Natural killer cell (primary cell): ENCODE measurements around the gene TNFSF8. TPM values are rescaled to one million over a fixed set of nuclear protein-coding genes. Genes with fewer than 3 reads are reported as not detected.

Experiments
- ATAC-seq, 3 donors: fragments of 150-1000 bp in 2 of 3; fragments of 200-7000 bp in 1 of 3; cut with Tn5 transposase; 1 replicate in 1 of 3; 2 replicates in 2 of 3; pipeline ENCODE4 v1.10.0; 2021; ENCODE audit warnings: mild to moderate bottlenecking in 2 of 3, moderate library complexity in 2 of 3
- DNase-seq, 2 donors: peaks; one replicate each; pipeline versions ENCODE4 v3.0.0 to v3.0.0-alpha.2; 2013 to 2021; ENCODE audit warnings: mixed read lengths in 1 of 2
- H3K27ac ChIP-seq: one replicate; pipeline ENCODE4 v1.5.1; 2013; ENCODE audit warnings: mild to moderate bottlenecking, low read length
- H3K27me3 ChIP-seq: one replicate; pipeline ENCODE4 v1.6.1; 2013; ENCODE audit warnings: low read length; ENCODE audit not compliant: control insufficient read depth, insufficient read depth
- H3K36me3 ChIP-seq: one replicate; pipeline ENCODE4 v1.6.1; 2013; ENCODE audit warnings: low read length; ENCODE audit not compliant: control insufficient read depth, insufficient read depth
- H3K4me1 ChIP-seq: one replicate; pipeline ENCODE4 v1.6.1; 2013; ENCODE audit warnings: low read length; ENCODE audit not compliant: control insufficient read depth, insufficient read depth
- H3K4me3 ChIP-seq: one replicate; pipeline ENCODE4 v1.5.1; 2013; ENCODE audit warnings: low read length
- H3K9me3 ChIP-seq: one replicate; pipeline ENCODE4 v1.6.1; 2013; ENCODE audit warnings: low read length; ENCODE audit not compliant: control insufficient read depth, insufficient read depth
- H3K27ac Mint-ChIP-seq, 2 donors: one replicate each; pipeline ENCODE4 v1.8.0; 2022; ENCODE audit warnings: mild to moderate bottlenecking in 2 of 2, mixed read lengths in 2 of 2, moderate library complexity in 1 of 2
- H3K27me3 Mint-ChIP-seq, 2 donors: one replicate each; pipeline ENCODE4 v1.8.0; 2022; ENCODE audit warnings: low read depth in 2 of 2, mixed read lengths in 2 of 2
- H3K36me3 Mint-ChIP-seq: one replicate; pipeline ENCODE4 v1.8.0; 2022; ENCODE audit warnings: mixed read lengths
- H3K4me1 Mint-ChIP-seq, 2 donors: one replicate each; pipeline ENCODE4 v1.8.0; 2022; ENCODE audit warnings: mixed read lengths in 2 of 2
- H3K4me3 Mint-ChIP-seq: one replicate; pipeline ENCODE4 v1.8.0; 2022; ENCODE audit warnings: mild to moderate bottlenecking, moderate library complexity, mixed read lengths
- H3K9me3 Mint-ChIP-seq, 2 donors: one replicate each; pipeline ENCODE4 v1.8.0; 2022; ENCODE audit warnings: mixed read lengths in 2 of 2
- CTCF ChIP-seq: fragments of 200-600 bp; IDR thresholded peaks from one replicate; pipeline ENCODE4 v1.8.0; 2022; ENCODE audit warnings: antibody characterized with exemption
- WGBS: methylation state at CpG from one replicate; pipeline ENCODE4 v1.1.7; 2013; ENCODE audit warnings: missing lambda C conversion rate; ENCODE audit not compliant: insufficient coverage; 5-methylcytosine and 5-hydroxymethylcytosine counted together
- intact Hi-C: fragments of 100-400 bp; cut with micrococcal nuclease; formaldehyde crosslinking; loops from one replicate; pipeline ENCODE4 v1.14.2; 2022
- total RNA-seq, 4 donors: library from RNA; stranded (reverse); fragments of 120-200 nt in 1 of 4; gene quantifications; one replicate each; pipeline versions ENCODE4 v1.2.3 to v1.2.4, GENCODE V29; 2013 to 2022

The TNFSF8 gene
- total RNA-seq, 3 donors from 2014 or later (not counting 1 experiment from before 2014, with no cell fraction given): 4.2 to 6.0 (median 4.8) TPM

GRCh38 chr9:114905170-114905940 is 25.0 kb downstream of the TNFSF8 start:
- Mint-ChIP-seq H3K27me3 (no peaks in the 10 kb centered on the region), H3K9me3 (no peaks in the 10 kb centered on the region), H3K4me3 (no peak overlapping the region), H3K27ac (no peak overlapping the region), H3K4me1 (peaks cover 38 to 72% of the 10 kb centered on the region in 2 donors), H3K36me3 (no peaks in the 10 kb centered on the region)
- H3K27me3 ChIP-seq: no peaks in the 10 kb centered on the region
- ATAC-seq (no peak), DNase-seq (no peak)
- intact Hi-C loops: loop anchor here (5.0 kb wide), 1 partner anchor 107 kb away; no protein-coding TSS in a partner anchor
- H3K27ac ChIP-seq: no peak overlapping the region
- H3K4me1 ChIP-seq: peaks cover 59% of the 10 kb centered on the region
- H3K9me3 ChIP-seq: no peaks in the 10 kb centered on the region
- no peak overlapping the region for H3K4me3 ChIP-seq
- no peak for TF ChIP-seq CTCF
- peaks cover 3% of the 10 kb centered on the region for H3K36me3 ChIP-seq
- WGBS: over 99% methylated on average over 5 of the region's 7 CpGs

DNA sequence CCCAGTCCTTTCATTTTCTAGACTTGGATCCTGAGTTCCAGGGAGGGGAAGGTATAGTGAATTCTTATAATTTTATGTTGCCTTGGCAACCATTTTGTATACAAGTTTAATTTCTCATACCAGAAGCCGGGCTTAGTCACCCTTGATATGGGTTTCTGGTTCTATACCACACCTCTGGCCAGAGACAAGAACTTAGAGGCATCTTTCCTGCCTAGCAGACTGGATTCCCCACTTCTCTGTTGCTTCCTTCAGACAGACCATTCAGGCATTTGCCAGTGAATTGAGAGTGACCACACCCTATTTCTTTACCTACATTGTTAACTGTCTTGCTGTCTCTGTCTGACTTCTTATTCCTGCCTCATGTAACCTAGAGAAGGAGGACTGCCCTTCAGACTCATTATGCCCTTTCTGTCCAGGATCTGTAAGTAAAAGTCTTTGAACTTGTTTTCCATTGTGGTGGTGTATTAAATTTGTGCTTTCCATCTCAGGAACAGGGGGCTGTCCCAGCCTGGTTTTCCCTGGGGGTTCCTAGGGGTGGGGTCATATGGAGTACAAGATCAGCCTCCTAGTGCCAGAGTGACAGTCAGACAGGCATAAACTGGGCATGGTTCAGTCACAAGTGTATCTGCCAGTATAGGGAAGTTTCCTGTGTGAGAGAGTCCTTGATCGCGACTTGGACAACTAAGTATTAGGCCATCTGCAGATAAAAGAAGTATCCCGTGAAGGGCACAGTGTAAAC is 27.4 kb downstream of the TNFSF8 start:
- intact Hi-C loops: loop anchor here (2.0 kb wide), 1 partner anchor 26 kb away; no protein-coding TSS in a partner anchor
- H3K4me3 Mint-ChIP-seq: peak overlapping the region; percentile 82
- H3K4me1 Mint-ChIP-seq: peaks cover 14 to 49% of the 10 kb centered on the region in 2 donors

GRCh38 chr9:114900942-114901802 is 29.2 kb downstream of the TNFSF8 start:
- Histone ChIP-seq H3K4me3 (no peak overlapping the region), H3K27ac (no peak overlapping the region), H3K4me1 (peaks cover 56% of the 10 kb centered on the region), H3K9me3 (no peaks in the 10 kb centered on the region), H3K36me3 (peaks cover 3% of the 10 kb centered on the region), H3K27me3 (no peaks in the 10 kb centered on the region)
- intact Hi-C loops: no loop called here
- DNase-seq (no peak), ATAC-seq (no peak)
- 67% methylated on average over 1 of the region's 1 CpG for WGBS
- peak overlapping the region in 1 of 2 donors; percentile 85 for H3K27ac Mint-ChIP-seq
- no peak for TF ChIP-seq CTCF
- no peaks in the 10 kb centered on the region for H3K27me3 Mint-ChIP-seq
- no peak overlapping the region for H3K4me3 Mint-ChIP-seq
- no peaks in the 10 kb centered on the region for H3K36me3 Mint-ChIP-seq
- no peaks in the 10 kb centered on the region for H3K9me3 Mint-ChIP-seq
- peaks cover 0 to 35% of the 10 kb centered on the region in 2 donors for H3K4me1 Mint-ChIP-seq

More for the DNA sequence above, 27.4 kb downstream of the TNFSF8 start:
- ATAC-seq (peak; percentile 66 to 77 (median 74)), DNase-seq (peak in 1 of 2 donors; percentile 70)
- peak overlapping the region; percentile 47 for H3K27ac ChIP-seq
- Mint-ChIP-seq H3K36me3 (no peaks in the 10 kb centered on the region), H3K27ac (peak overlapping the region in 1 of 2 donors; percentile 85), H3K9me3 (no peaks in the 10 kb centered on the region), H3K27me3 (no peaks in the 10 kb centered on the region)
- no peaks in the 10 kb centered on the region for H3K27me3 ChIP-seq
- no peak overlapping the region for H3K4me3 ChIP-seq
- TF ChIP-seq CTCF: no peak
- H3K9me3 ChIP-seq: no peaks in the 10 kb centered on the region
- H3K4me1 ChIP-seq: peaks cover 57% of the 10 kb centered on the region
- 65% methylated on average over 4 of the region's 4 CpGs for WGBS
- peaks cover 3% of the 10 kb centered on the region for H3K36me3 ChIP-seq
